ENCODE measurements around the gene NSUN6.

GRCh38 chr10:18523025-18523424, 128.4 kb downstream of the NSUN6 start:
- TF ChIP-seq EZH2 (IDR thresholded peaks at IDR 0.05): no peak
- TF ChIP-seq POLR2AphosphoS5 (IDR thresholded peaks at IDR 0.05; ENCODE audit: borderline replicate concordance, low read depth, low read length): no peak
- no peak for TF ChIP-seq FOXP2 (optimal IDR thresholded peaks at IDR 0.05; ENCODE audit: control extremely low read depth, extremely low read length, insufficient read depth)
